HG02981 (cell line): ENCODE data around the gene VAMP4.

Experiments
- ATAC-seq: cut with Tn5 transposase; IDR thresholded peaks from one replicate; pipeline ENCODE4 v1.9.1; 2021; ENCODE audit warnings: mild to moderate bottlenecking, moderate library complexity; ENCODE audit not compliant: unreplicated experiment

Gene VAMP4, protein sequence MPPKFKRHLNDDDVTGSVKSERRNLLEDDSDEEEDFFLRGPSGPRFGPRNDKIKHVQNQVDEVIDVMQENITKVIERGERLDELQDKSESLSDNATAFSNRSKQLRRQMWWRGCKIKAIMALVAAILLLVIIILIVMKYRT

DNA sequence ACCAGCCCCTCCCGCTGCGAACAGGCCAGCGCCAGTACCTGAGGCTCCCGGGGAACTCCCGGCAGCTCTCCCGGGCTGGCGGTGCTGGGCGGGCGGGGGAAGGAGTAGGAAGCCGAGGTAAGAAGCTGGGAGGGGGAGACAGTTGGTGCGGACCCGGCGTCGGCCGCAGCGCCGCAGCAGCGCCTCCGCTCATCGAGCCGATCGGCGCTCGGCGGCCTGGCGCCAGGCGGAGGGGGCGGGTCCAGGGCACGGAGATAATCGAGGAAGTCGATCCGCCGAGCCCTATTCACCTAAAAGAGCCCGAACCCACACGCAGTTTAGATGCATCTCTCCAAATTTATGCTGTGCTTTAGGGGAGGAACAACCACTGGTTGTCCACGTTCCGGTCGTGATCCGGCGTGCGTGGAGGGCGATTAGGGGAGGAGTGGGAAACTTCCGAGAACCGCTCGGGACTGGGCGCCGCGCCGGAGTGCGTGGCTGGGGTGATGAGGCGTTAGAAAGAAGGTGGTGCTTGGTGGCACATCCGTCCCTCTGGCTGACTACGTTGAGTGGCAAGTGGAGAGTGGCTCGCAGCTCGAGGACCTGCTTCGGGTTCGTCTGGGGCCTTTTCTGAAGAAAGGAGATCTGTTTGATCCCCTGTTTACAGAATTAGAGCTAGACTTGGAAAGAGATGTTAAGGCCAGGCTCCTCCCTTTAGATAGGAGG lies at the start of gene VAMP4:
Gene VAMP4 (minus strand): TSS at position 194 of the 705 bp plus-strand sequence. CDS start 3,651 bp downstream, outside the sequence.
- peak; percentile 91 for ATAC-seq

DNA sequence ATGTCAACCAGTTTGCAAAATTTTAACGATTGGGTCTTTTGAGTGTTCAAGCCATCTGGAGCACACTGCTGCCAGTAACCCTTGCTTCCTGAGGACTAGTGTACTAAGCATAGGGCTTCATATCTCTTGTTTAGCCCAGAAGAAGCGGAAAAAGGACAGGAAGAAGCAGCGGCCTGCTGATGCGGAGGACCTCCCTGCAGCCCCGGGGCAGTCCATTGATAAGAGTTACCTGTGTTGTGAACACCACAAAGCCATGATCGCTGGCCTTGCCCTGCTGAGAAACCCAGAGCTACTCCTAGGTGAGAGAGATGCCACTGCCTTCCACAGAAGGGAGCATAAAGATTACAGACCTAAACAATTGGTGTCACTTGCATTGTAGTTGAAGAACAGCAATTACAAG lies 48.5 kb upstream of the VAMP4 start:
- no peak for ATAC-seq

DNA sequence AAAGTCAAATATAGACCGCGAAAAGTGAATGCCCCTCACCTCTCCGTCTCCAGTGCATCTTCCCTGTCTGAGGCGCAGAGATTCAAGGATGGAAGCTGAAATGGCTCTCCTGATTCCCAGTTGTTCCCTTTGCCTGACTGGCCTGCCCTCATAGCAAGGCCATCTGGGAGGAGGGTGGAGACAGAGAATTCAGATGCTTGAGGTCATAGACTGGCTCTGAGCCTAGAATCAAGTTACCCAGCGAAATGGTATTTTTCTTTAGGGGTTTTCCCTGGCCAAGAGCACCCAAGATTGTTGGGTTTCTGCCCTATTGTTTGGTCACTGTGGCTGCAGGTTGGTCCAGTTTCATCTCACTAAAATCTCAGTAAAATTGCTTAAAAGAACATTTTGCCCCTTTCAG lies 46.8 kb upstream of the VAMP4 start:
- no peak for ATAC-seq

DNA sequence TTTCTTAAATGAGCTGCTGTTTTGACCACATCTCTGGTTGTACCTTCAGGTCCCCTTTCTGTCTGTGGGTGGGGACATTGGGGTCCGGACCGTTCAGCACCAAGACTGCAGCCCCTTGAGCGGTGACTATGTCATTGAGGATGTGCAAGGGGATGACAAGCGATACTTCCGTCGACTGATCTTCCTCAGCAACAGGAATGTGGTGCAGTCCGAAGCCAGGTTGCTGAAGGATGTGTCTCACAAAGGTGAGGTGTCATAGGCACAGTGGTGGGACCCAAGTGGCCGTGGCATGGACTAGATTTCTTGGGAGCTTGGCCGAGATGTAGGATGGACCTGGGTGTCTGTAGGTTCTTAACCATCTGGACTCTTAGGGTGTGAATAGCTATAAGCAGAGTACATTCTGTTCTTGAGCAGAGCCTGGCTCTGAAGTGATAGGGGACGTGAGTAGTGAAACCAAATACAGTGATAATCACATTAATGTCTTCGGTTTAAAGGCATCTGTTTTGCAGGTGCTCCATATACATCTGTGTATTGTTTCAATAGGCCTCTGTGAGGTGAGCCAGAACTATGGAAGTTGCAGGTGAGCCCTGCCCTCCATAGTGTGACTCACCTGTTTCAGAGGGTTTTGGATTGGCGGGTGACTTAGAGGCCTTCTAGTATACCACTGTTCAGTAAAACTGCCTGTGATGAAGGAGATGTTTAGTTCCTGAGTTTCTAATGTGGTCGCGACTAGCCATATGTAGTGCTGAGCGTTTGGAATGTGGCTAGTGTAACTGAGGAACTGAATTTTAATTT lies 46.0 kb upstream of the VAMP4 start:
- no peak for ATAC-seq

DNA sequence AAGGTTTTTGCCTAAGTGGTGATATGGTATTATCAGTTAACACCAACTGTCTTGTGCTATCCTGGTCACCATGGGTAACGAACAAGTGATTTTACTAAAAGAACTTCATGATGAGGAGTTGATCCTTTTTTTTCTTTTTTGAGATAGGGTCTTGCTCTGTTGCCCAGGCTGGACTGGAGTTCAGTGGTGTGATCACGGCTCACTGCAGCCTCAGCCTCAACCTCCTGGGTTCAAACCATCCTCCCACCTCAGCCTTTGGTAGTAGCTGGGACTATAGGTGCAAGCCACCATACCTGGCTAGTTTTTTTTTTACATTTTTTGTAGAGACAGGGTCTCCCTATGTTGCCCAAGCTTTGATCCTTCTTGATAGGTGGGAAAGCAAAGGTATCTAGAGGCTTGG lies 44.7 kb upstream of the VAMP4 start:
- no peak for ATAC-seq

DNA sequence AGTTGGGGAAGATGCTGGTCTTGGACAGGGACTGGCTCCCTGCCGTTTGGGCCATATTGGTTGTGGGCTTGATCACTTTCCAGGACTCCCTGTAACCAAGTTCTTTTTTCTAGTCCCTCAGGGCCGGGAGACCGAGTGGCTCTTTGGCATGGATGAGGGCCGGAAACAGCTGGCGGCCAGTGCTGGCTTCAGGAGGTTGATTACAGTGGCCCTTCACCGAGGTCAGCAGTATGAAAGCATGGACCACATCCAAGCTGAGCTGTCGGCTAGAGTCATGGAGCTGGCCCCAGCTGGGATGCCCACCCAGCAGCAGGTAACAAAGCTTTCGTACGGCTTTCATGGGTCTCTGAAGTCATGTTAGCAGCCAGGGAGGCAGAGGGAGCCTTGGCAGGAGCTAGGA lies 43.9 kb upstream of the VAMP4 start:
- ATAC-seq: no peak

DNA sequence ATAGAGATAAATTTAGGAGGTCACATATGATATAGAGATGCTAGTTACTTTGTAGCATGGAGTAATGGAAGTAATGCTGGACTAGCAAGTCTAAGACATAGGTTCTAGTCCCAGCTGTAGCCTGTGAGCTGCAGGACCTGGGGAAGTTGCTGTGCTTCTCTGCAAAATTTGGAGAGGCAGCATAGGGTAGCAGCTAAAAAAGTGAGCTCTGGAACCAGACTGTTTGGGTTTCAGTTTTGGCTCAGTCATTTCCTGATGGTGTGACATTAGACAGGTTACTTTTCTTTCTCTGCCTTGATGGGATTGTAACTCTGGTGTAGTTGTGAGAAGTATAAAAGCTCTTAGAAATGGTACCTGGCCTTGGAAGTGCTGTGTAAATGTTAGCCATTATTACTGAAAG lies 42.9 kb upstream of the VAMP4 start:
- ATAC-seq: no peak

DNA sequence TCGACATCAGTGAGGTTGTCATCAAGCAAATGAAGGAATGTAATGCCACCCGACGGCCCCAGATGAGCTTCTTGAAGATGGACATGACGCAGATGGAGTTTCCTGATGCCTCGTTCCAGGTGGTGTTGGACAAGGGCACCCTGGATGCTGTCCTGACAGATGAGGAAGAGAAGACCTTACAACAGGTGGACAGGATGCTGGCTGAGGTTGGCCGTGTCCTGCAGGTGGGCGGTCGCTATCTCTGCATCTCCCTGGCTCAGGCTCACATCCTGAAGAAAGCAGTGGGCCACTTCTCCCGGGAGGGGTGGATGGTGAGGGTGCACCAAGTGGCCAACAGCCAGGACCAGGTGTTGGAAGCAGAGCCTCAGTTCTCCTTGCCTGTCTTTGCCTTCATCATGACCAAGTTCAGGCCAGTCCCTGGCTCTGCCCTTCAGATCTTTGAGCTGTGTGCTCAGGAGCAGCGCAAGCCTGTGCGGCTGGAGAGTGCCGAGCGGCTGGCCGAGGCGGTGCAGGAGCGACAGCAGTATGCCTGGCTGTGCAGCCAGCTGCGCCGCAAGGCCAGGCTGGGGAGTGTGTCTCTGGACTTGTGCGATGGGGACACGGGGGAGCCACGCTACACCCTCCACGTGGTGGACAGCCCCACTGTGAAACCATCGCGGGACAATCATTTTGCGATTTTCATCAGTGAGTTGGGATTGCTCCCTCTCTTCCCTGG lies 42.1 kb upstream of the VAMP4 start:
- ATAC-seq: no peak

DNA sequence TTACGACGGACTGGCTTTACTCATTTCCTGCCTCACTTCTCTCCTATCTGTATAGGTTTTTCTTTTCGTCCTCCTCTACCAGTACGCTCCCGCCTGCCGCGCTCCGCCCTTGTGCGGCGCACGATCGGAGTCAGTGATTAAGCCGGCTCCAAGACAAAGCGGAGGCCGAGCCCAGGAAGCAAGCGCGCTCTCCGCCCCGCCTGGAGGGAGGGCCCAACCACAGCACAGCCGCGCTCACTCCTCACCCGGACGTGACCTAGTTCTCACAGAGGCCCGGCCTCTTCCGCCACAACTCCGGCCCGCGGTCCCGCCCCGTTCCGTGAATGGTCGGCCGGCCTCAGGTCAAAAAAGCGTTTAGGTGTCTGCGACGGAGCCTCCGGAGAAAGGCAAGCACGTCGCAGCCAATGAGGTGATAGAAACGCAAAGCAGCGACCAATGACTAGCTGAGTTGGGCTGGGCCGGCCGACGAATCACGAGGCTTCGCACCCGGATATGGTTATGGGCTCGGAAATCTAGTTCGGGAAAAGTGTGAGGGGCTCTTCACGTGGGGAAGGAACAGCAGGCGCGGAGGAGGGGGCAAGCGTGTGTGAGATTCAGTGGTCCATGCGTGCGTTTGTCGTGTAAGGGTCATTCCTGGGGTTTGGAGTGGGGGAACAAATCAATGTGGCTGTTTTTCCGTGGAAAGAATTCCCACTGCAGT lies 39.5 kb upstream of the VAMP4 start, which contains the start of gene METTL13:
Gene METTL13 (plus strand): TSS at position 485 of the 700 bp plus-strand sequence. CDS start 308 bp downstream, outside the sequence.
- peak; percentile 98 for ATAC-seq

DNA sequence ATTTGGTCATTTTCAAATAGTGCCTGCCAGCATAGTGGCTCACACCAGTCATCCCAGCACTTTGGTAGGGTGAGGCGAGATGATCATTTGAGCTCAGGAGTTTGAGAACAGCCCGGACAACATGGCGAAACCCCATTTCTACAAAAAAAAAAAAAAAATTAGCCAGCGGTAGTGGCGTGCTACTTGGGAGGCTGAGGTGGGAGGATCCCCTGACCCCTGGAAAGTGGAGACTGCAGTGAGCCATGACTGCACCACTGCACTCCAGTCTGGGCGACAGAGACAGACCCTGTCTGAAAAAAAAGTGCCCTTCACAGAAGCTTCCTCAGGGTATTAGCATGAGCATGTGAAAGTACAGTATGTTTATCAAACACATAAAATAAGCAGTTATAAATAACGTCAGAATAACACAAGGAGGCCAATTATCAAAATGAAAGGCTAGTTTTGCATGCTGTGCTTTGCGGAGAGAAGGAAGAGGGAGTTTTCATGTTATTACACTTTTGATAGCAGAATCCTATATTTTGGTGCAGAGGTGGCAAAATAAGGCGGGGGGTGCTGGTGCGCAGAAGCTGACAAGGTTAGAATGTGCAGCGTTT lies 38.8 kb upstream of the VAMP4 start:
- ATAC-seq: no peak

DNA sequence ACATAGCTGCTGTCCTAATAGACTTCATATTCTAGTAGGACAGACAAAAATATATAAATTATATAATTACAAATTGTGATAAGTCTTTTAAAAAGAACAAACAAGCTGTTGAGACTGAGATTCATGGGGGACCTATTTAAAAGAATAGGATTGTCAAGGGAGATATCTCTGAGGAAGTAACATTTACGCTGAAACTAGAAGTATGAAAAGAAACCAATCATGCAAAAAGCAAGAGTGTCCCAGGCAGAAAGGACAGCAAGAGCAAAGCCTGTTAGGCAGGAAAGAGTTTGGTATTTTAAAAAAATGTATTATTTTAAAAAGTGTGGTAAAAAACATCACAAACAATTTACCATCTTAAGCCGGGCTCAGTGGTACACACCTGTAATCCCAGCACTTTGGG lies 30.4 kb upstream of the VAMP4 start:
- no peak for ATAC-seq

DNA sequence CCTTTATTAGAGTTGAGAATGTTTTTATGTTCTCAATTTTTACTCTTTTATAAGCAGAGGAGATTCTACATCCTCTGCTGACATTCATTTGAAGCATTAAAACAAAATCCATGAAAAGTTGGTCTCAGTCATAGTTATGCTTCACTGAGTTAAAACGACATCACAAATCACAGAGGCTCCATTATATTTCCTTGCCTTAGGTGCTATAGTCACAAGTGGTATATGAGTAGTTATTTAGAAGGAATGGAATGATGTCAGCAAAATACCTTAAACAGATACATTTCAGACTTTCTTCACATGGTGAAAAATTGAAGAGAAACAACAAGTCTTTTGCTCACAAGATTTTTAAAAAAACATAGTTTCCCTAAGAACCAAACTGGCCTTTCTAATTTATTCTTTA lies 27.9 kb upstream of the VAMP4 start:
- no peak for ATAC-seq

DNA sequence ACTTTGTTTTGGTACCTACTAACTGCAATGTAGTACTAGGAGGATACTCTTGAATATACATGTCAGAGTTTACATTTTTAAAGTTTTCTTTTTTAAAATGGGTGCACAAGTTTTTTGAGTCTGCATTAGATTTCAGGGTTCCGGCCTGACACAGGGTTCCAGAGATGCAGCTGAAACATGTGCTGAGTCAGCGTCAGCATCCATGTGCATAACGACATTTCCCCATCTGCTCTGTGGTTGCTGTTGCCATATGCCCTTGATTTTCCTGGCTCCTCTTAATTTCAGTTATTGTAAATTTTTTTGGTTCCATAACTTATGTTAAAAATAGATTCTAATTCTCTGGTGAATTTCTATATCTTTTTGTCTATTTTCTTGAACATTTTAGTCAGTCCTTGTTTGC lies 27.3 kb upstream of the VAMP4 start:
- no peak for ATAC-seq

DNA sequence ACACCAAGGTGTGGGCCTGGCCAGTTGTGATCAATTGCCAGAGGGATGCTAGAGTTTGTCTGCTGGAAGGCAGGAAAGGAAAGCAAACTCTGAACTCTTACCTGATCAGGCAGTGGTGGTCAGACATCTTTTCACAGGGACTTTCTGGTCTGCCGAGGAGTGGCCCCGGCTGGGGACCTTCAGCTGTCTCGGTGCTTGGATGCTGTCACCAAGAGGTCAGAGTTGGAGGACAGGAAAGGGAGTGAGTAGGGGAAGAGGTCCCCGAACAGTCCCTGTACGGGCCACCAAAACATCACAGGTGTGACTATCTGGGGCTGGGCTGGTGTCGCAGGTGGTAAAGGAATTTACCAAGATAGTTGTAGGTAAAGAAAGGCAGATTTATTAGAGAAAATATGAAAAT lies 21.9 kb upstream of the VAMP4 start:
- no peak for ATAC-seq

DNA sequence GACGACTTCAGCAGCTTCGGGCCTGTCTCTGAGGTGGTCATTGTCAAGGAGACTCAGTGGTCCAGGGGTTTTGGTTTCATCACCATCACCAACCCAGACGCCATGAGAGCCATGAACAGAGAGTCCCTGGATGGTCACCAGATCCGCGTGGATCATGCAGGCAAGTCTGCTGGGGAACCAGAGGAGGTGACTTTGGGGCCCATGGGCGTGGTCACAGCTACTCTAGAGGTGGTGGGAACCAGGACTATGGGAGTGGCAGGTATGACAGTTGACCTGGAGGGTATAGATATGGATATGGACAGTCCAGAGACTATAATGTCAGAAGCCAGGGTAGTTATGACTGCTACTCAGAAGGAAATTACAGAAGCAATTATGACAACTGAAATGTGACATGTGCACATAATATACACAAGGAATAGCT lies 20.3 kb upstream of the VAMP4 start:
- no peak for ATAC-seq

DNA sequence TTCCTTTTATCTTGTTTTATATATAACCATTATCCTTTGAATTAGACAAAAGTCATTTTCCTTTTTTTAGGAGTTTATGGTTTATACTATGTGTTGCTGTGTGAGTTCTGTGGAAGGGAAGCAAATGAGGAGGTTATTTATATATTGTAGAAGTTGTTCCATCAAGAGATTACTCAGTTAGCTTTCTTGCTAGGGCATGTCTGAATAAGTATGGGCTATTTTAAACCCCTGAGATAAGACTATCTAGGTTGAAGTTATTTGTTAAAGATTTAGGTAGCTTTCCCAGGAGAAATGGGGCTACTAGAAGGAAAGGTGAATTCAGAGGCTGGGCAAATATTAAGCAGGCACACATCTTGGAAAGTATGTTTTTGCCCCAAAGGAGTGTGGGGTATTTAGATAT lies 16.1 kb upstream of the VAMP4 start:
- ATAC-seq: no peak

DNA sequence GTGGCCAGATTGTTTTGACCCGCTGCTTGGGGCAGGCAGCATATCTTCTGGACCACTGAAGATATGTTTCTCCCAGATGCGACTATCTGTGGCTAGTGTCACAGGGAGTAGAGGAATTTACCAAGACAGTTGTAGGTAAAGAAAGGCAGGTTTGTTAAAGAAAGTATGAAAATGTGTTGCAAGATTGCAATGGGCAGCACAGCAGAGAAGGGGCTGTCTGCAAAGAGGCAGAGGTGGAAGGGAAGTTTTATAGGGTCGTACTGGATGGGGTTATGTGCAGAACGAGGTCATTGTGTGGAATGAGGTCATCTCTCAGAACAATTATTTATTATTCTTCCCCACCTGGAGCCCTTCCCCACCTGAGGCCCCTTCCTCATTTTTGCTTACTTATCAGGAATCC lies 15.0 kb upstream of the VAMP4 start:
- no peak for ATAC-seq

DNA sequence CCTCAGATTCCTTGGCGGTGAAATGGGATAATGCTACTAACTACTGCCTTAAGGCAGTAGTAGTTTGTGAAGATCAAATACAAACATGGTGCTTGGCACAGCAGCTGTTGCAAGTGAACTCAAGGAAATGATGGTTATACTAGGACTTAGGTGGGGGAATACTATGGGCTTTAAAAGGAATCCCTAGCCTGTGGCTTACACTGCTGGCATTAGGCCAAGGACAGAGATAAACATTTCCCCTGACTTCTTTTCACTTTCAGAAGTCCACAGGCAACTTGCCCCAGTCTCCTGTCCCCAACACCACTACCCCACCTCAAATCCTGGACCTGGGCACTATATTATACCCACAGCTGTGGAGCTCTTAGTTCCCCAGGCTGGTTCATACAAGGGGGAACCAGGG lies 13.1 kb upstream of the VAMP4 start:
- ATAC-seq: no peak

DNA sequence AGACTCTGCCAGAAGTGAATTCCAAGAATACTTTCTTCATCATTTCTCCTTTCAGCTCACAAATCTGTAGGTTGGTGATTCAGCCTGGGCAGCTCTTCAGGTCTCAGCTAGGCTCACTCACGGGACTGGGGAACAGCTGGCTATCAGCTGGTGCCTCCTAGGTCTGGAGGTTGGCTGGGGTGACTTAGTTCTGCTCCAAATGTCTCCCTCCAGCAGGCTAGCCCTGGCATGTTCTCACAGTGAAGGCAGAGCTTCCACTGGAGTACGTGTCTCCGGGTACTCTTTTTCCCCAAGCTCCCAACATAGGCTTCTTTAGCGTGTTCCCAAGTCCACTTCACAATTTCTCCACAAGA lies 12.5 kb upstream of the VAMP4 start:
- ATAC-seq: no peak

DNA sequence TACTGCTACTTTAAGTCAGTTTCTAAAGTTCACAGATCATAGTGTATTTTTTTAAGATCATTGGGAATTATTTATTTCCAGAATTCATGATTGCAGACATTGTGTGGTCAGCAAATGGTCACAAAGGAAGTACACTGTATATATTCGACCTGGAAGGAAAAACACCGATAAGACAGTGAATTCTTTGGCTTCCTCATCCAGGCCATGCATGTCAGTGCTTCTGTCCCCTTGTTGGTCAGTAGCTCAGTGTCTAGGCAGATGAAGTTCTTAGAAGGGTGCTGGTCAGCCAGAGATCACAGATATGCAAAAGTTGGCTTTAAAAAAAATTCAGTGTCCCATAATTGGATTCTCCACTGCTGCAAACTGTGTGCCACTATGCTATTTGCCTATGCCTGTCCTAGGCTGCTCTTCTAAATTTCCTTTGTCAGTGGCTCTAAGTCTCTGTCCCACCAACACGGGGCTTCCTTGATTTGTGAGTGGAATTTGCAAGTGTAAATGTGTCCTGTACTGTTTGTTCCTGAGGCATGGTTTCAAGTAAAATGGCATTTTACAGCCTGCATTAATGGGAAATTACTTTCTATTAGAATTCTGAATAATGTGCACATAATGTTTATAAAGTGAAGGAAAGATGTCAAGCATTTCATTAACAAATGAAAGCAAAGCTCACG lies 12.0 kb upstream of the VAMP4 start:
- no peak for ATAC-seq
